ENCODE measurements around the gene CREBBP.

GRCh38 chr16:3698941-3699340, 181.6 kb downstream of the CREBBP start:
- no peak for TF ChIP-seq CTCF (conservative IDR thresholded peaks at IDR 0.05)
- TF ChIP-seq ZFX (IDR thresholded peaks at IDR 0.05) = no peak
